Measurements from ENCODE around the gene FREY1. TPM values are rescaled to one million over a fixed set of nuclear protein-coding genes. Genes with fewer than 3 reads are reported as not detected.

FREY1 gene
- total and polyA plus RNA-seq, 2 donors (not counting 3 experiments of a cell fraction or from before 2014, with no cell fraction given), result 0.84 to 1.1 TPM

- no peak for FAIRE-seq
- Histone ChIP-seq H3K4me1 (ENCODE audit: control insufficient read depth, extremely low read depth, insufficient read depth, low read length) (peaks cover 28% of the 10 kb centered on the region), H2AFZ (ENCODE audit: low read depth, low read length) (no peak overlapping the region), H3K36me3 (ENCODE audit: control insufficient read depth in 2 of 2, extremely low read depth in 1 of 2, insufficient read depth in 2 of 2, low read length in 2 of 2) (peaks cover 0 to 17% of the 10 kb centered on the region in 2 experiments), H3K9me3 (replicated peaks; ENCODE audit: control insufficient read depth, insufficient read depth, low read length) (no peaks in the 10 kb centered on the region), H3K27ac (ENCODE audit: insufficient read depth, low read depth, low read length) (no peak overlapping the region), H4K20me1 (replicated peaks; ENCODE audit: control insufficient read depth, extremely low read depth, insufficient read depth, low read length) (no peaks in the 10 kb centered on the region), H3K9ac (replicated peaks; ENCODE audit: extremely low read depth, insufficient read depth, low read length) (no peak overlapping the region), H3K4me2 (ENCODE audit: insufficient read depth, low read length) (no peak overlapping the region), H3K4me3 (replicated peaks in 1 of 3; ENCODE audit: insufficient read depth in 1 of 3, low read depth in 1 of 3, low read length in 3 of 3) (no peak overlapping the region), H3K9me1 (replicated peaks; ENCODE audit: control insufficient read depth, extremely low read depth, insufficient read depth, low read length) (no peaks in the 10 kb centered on the region), H3K27me3 (ENCODE audit: control insufficient read depth in 2 of 2, insufficient read depth in 2 of 2, low read length in 2 of 2) (no peaks in the 10 kb centered on the region), H3K79me2 (ENCODE audit: control insufficient read depth, insufficient read depth, low read length) (no peaks in the 10 kb centered on the region)
- no TSS peak for BruUV-seq (replicated peaks)
- CTCF ChIA-PET, result interaction anchor here (1.3 to 1.7 kb wide), 3 partner anchors 10 to 12 kb away, joined by 3 to 5 read pairs (median 5); no protein-coding TSS in a partner anchor
- dilution Hi-C loops (cut with MboI; ENCODE audit: extremely low pct_ligation_motif_present, low sequenced_read_pairs) (no loop called here), intact Hi-C loops (cut with micrococcal nuclease) (no loop called here)
- TF ChIP-seq CTCF (IDR thresholded peaks at IDR 0.05; ENCODE audit: extremely low read depth in 1 of 2, insufficient read depth in 1 of 2, low read depth in 1 of 2, low read length in 2 of 2), result no peak
- no peak for TF ChIP-seq POLR2A (IDR thresholded peaks at IDR 0.05; ENCODE audit: low read depth, low read length)
- TF ChIP-seq JUN (IDR thresholded peaks at IDR 0.05; ENCODE audit: borderline replicate concordance, insufficient read depth, insufficient read length, low read depth), result no peak
- TF ChIP-seq POLR2AphosphoS5 (IDR thresholded peaks at IDR 0.05; ENCODE audit: insufficient read depth, low read depth, low read length), result no peak
- no peak for TF ChIP-seq FOS (IDR thresholded peaks at IDR 0.05; ENCODE audit: borderline replicate concordance, insufficient read depth, low read length)
- no peak for TF ChIP-seq MAX (IDR thresholded peaks at IDR 0.05; ENCODE audit: insufficient read depth, insufficient read length)
- no peak for TF ChIP-seq EZH2 (IDR thresholded peaks at IDR 0.05; ENCODE audit: borderline replicate concordance, low read depth, low read length, severe bottlenecking)
- TF ChIP-seq GATA2 (IDR thresholded peaks at IDR 0.05; ENCODE audit: insufficient read depth, insufficient read length, low read depth, low read length), result no peak
- TF ChIP-seq MYC (IDR thresholded peaks at IDR 0.05; ENCODE audit: low read depth, low read length), result no peak
- POLR2A ChIA-PET, result interaction anchor here (0.6 to 1.1 kb wide), 2 partner anchors 14 to 20 kb away, joined by 3 to 4 read pairs; no protein-coding TSS in a partner anchor
- DNase-seq (ENCODE audit: low read depth, low spot score), result no peak
These were observed 46.1 kb downstream of the FREY1 start for GRCh38 chr11:45860764-45861510.
